ENCODE results near the gene SCAANT1. TPM values are rescaled to one million over a fixed set of nuclear protein-coding genes. Genes with fewer than 3 reads are reported as not detected.

The SCAANT1 gene
- total RNA-seq: not detected in 2 replicates

GRCh38 chr3:63911873-63912767, at the start of gene SCAANT1:
Gene SCAANT1 (minus strand): TSS chr3:63912383.

GRCh38 chr3:63863150-63864007, 48.8 kb downstream of the SCAANT1 start, which contains the start of the genes ATXN7 and THOC7:
Gene ATXN7 (plus strand): TSS chr3:63863867. CDS start chr3:63912599, 48,732 bp downstream.
Gene THOC7 (minus strand): TSS chr3:63863805. CDS start chr3:63863790, 15 bp downstream.

Other genes starting within 250 kb of the SCAANT1 start
- not detected in 2 replicates for gene C3orf49, start 93.1 kb downstream of the SCAANT1 start, total RNA-seq
- gene THOC7, start 48.6 kb downstream of the SCAANT1 start, total RNA-seq: 30.1 and 45.4 TPM in 2 replicates
- 6.1 and 8.0 TPM in 2 replicates for gene ATXN7, start 48.5 kb downstream of the SCAANT1 start, total RNA-seq
- 84.3 and 97.0 TPM in 2 replicates for gene PSMD6, start 111.1 kb upstream of the SCAANT1 start, total RNA-seq

All from bronchial smooth muscle cell (primary cell).